ENCODE results near the gene TAF13. TPM values are rescaled to one million over a fixed set of nuclear protein-coding genes. Genes with fewer than 3 reads are reported as not detected.

The TAF13 gene
- total and polyA plus RNA-seq, 9 of the 15 experiments (the other 6 are each of a cell fraction or from before 2014, with no cell fraction given): 14.9 to 77.2 (median 38.7) TPM

GRCh38 chr1:109104364-109105151 is 28.8 kb upstream of the TAF13 start (continued):
- TF ChIP-seq ARID3A (IDR thresholded peaks at IDR 0.05; ENCODE audit: borderline replicate concordance, low read depth, low read length) (no peak), ID3 (CRISPR knock-in tag; IDR thresholded peaks at IDR 0.05) (no peak), ID3 (tag; IDR thresholded peaks at IDR 0.05) (no peak), ZNF764 (CRISPR knock-in tag; IDR thresholded peaks at IDR 0.05; ENCODE audit: low read depth) (no peak), GATAD2A (IDR thresholded peaks at IDR 0.05) (no peak), MAX (CRISPR knock-in tag; IDR thresholded peaks at IDR 0.05) (0 out of 2 replicates have a peak, but pooled peaks have one; percentile 20), TARDBP (IDR thresholded peaks at IDR 0.05) (no peak), TAF7 (tag; IDR thresholded peaks at IDR 0.05) (no peak), RERE (CRISPR knock-in tag; IDR thresholded peaks at IDR 0.05; ENCODE audit: borderline replicate concordance) (no peak), FOXK1 (CRISPR knock-in tag; IDR thresholded peaks at IDR 0.05; ENCODE audit: borderline replicate concordance) (no peak), BACH1 (tag; IDR thresholded peaks at IDR 0.05) (no peak), POLR3G (IDR thresholded peaks at IDR 0.05; ENCODE audit: extremely low read depth, insufficient read length, insufficient replicate concordance) (no peak), NFIX (CRISPR knock-in tag; IDR thresholded peaks at IDR 0.05; ENCODE audit: low read depth) (no peak), EP400 (IDR thresholded peaks at IDR 0.05) (no peak), GMEB1 (CRISPR knock-in tag; IDR thresholded peaks at IDR 0.05) (no peak), MEIS2 (IDR thresholded peaks at IDR 0.05; ENCODE audit: partially characterized antibody) (peak; percentile 5), IRF9 (tag; IDR thresholded peaks at IDR 0.05) (0 out of 2 replicates have a peak, but pooled peaks have one; percentile 42), POLR2A (conservative IDR thresholded peaks at IDR 0.05) (0 out of 2 replicates have a peak, but pooled peaks have one; percentile 16)
